Retinal pigment epithelial cell (primary cell): ENCODE results near the gene CTBP2.

Source experiments
- DNase-seq: peaks from one replicate; pipeline ENCODE4 v3.0.0-alpha.2; 2010; ENCODE audit warnings: low read depth
- H3K4me3 ChIP-seq: 2 replicates; pipeline ENCODE4 v1.5.1; 2011; ENCODE audit warnings: mild to moderate bottlenecking, low read length, control low read depth, moderate library complexity
- TF ChIP-seq, protein P1 (sequence below): conservative IDR thresholded peaks from 2 replicates; pipeline ENCODE4 v1.5.1; 2011; ENCODE audit warnings: low read depth, low read length, control low read depth, inconsistent platforms

CTBP2 gene

DNA sequence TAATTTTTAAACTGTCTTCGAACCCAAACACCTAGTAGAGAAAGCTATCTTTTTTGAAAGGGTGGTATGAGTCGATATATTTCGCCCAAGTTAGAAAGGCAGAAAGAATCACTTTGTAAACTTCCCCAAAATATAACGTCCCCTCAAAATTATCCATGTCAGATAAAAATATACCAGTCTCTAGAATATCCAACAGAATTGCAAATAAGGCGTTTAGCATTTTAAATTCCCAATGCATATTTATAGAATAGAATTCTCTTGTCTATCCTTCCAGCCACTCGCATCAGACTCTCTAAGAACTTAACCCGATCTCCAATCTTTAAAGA lies 2.1 kb downstream of the CTBP2 start:
- DNase-seq, result no peak
- TF ChIP-seq, protein P1, sequence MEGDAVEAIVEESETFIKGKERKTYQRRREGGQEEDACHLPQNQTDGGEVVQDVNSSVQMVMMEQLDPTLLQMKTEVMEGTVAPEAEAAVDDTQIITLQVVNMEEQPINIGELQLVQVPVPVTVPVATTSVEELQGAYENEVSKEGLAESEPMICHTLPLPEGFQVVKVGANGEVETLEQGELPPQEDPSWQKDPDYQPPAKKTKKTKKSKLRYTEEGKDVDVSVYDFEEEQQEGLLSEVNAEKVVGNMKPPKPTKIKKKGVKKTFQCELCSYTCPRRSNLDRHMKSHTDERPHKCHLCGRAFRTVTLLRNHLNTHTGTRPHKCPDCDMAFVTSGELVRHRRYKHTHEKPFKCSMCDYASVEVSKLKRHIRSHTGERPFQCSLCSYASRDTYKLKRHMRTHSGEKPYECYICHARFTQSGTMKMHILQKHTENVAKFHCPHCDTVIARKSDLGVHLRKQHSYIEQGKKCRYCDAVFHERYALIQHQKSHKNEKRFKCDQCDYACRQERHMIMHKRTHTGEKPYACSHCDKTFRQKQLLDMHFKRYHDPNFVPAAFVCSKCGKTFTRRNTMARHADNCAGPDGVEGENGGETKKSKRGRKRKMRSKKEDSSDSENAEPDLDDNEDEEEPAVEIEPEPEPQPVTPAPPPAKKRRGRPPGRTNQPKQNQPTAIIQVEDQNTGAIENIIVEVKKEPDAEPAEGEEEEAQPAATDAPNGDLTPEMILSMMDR, result no peak
- peak overlapping the region; percentile 78 for H3K4me3 ChIP-seq

DNA sequence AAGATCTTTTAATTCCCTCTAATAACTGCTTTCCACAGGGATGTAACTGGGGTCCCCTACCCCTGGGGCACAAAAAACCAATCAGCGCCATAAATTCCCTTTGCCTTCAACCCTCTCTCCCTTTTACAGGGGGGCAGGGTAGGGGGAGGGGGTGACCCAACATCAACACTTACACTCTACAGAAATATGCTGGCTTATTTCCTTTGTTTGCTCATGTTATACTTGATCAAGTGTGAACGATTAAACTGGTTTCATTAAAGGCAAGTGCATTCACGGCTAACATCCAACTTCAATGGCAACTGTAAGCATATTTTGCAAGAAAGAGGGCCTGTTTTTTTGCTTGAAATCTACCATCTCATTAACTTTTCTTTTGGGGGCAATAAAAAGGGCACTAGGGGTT lies 2.9 kb downstream of the CTBP2 start:
- no peak for DNase-seq
- TF ChIP-seq, protein P1, result no peak
- H3K4me3 ChIP-seq, result peak overlapping the region; percentile 78

DNA sequence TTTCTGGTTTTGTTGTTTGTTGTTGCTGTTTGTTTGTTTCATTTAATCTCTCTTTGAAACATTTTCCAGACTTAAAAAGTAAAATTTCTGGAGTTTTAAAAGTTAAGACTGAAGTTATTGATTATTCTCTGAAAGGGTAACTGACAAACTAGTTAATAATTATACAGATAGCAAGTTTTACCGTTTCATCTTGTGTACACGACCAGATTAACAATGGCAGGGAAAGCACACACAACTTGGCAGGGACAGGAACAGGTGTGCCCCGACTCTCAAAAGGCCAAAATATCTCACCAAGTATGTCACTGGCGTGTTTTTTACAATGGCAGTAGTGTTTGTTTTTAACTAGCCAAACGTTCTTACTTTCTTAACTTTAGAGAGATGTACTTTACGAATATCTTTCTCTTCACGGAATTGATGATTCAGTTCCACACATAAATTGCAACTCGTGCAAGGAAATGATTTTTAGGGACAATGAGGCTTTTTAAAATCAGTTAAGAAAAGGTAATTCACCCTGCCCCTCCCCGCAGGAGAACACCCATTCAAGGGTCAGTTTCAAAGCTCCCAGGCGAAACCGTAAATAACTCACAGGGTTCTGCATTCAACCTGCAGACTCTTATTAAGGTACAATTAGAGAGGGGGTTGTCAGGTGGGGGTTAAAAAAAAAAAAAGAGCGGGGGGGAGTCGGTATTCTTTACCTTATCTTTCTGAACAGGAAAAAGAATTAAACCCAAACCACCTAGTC lies 3.5 kb downstream of the CTBP2 start:
- peak overlapping the region; percentile 78 for H3K4me3 ChIP-seq
- DNase-seq, result no peak
- TF ChIP-seq, protein P1, result no peak

DNA sequence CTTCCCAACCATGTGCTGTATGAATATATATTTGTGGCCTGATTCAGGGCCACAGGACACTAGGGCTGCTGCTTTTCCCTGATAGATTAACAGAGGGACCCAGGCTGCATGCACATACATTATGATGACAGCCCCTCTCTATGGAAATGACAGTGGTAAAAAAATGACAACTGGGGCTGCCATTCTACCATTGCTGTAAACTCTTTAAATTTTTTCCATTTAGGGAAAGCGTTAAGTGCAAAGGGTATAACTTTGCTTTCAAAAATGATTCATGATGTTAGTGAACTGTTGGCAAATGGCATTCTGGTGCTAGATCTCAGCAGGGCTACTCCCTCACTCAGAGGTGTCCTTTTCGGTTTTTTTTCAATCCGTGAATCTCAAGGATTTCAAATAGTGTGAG lies 4.2 kb downstream of the CTBP2 start:
- TF ChIP-seq, protein P1, result no peak
- DNase-seq, result no peak

DNA sequence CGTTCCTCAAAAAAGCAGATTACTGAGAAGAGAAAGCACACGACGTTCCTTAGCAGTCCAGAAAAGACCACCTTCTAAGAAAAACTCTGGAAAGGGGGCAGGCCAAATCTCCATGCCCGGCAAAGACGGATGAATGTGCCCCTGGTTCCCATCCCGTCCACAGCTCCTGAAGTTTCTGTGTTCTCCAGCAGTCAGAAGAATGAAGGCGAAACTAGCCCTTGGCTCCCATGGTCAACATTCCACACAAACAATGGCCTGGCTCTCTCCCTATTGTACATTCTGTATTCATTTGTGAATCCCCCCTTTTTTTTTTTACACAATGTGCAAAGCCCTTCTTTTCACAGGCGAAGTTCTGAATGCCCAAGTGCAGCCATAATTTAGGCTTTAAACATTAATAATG lies 5.3 kb downstream of the CTBP2 start:
- H3K4me3 ChIP-seq, result peak overlapping the region; percentile 12
- DNase-seq, result no peak
- TF ChIP-seq, protein P1, result no peak

More for the DNA sequence above, 4.2 kb downstream of the CTBP2 start:
- no peak overlapping the region for H3K4me3 ChIP-seq

DNA sequence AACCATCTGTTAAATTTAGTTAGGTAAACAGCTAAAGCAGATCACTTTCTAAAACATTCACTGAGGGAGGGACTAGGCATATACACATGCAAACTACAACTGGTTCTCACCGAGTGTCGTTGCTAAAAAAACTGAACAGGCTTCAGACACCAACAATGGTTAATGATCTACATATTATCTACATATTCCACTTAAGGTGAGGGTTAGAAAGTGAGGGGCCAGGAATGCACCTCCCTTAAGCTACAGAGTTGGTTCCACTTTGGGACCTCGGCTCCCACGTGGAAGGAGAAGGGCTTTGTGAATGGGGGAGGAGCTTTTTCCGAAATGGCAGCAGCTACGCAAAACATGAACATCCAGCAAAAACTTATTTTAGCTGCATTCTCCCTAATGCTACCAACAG lies 5.8 kb downstream of the CTBP2 start:
- TF ChIP-seq, protein P1, result no peak
- DNase-seq, result no peak
- H3K4me3 ChIP-seq, result no peak overlapping the region

DNA sequence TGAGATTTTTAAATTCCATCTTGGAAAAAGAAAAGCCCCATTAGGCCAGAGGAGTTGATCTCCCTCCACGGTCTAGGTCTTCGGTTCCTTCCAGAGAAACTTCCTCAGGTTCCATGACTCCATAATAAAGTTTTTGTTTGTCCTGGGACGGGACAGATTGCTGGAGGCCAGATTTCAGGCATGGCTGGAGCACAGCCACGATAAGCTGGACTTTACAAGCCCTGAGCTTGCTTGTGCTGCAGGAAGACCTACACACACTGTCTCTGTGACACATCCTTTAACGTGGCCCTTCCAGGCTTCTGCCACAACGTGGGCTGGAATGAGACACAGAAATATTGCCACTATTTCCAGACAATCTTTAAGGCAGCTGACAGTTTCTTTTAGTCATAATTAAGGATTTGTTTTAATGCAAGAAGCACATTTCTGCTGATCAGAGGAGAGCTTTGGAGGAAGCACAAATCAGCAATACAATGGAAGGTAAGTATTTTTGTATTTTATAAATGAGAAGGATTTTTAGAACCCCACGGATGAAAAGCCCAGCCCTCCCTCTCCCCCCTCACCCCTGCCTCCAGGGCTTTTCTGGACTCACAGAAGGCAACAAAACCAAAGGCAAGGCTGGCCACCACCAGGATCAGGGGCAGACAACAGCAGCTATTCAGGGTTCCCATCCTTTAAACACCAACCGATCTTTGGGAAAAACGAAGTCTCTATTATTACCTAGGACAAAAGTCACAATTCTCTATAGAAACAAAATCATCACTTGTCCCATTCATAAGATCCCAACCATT lies 6.5 kb downstream of the CTBP2 start:
- H3K4me3 ChIP-seq, result no peak overlapping the region
- DNase-seq, result no peak

More for the DNA sequence above, 6.5 kb downstream of the CTBP2 start:
- TF ChIP-seq, protein P1, result no peak
